ENCODE measurements around the gene ACER3. TPM values are rescaled to one million over a fixed set of nuclear protein-coding genes. Genes with fewer than 3 reads are reported as not detected.

Gene ACER3
- total RNA-seq, 1 donor from 2014 or later: 67.2 TPM

- DNase-seq (no peak), ATAC-seq (no peak)
- Histone ChIP-seq H3K27me3 (ENCODE audit: low read depth) (no peaks in the 10 kb centered on the region), H3K4me1 (peaks cover 42% of the 10 kb centered on the region), H3K36me3 (no peaks in the 10 kb centered on the region), H3K4me3 (no peak overlapping the region), H3K9me3 (no peaks in the 10 kb centered on the region), H3K27ac (no peak overlapping the region)
- no peak for TF ChIP-seq CTCF (IDR thresholded peaks at IDR 0.05)
- intact Hi-C loops (cut with DNase I): no loop called here
Measured at GRCh38 chr11:77068457-77069335, 208.0 kb downstream of the ACER3 start.

GRCh38 chr11:77069336-77069968, 208.7 kb downstream of the ACER3 start:
- H3K9me3 ChIP-seq: no peaks in the 10 kb centered on the region
- no peak overlapping the region for H3K4me3 ChIP-seq
- intact Hi-C loops (cut with DNase I): no loop called here
- H3K27ac ChIP-seq: no peak overlapping the region
- no peak for DNase-seq
- no peak for TF ChIP-seq CTCF (IDR thresholded peaks at IDR 0.05)
- H3K27me3 ChIP-seq (ENCODE audit: low read depth): no peaks in the 10 kb centered on the region
- peaks cover 49% of the 10 kb centered on the region for H3K4me1 ChIP-seq
- ATAC-seq: no peak
- no peaks in the 10 kb centered on the region for H3K36me3 ChIP-seq

- peaks cover 55% of the 10 kb centered on the region for H3K4me1 ChIP-seq
- no peaks in the 10 kb centered on the region for H3K36me3 ChIP-seq
- no peak overlapping the region for H3K4me3 ChIP-seq
- H3K27ac ChIP-seq: no peak overlapping the region
- ATAC-seq (no peak), DNase-seq (no peak)
- no peaks in the 10 kb centered on the region for H3K27me3 ChIP-seq (ENCODE audit: low read depth)
- intact Hi-C loops (cut with DNase I): no loop called here
- no peak for TF ChIP-seq CTCF (IDR thresholded peaks at IDR 0.05)
- no peaks in the 10 kb centered on the region for H3K9me3 ChIP-seq
Measured at GRCh38 chr11:77069969-77070582, 209.4 kb downstream of the ACER3 start.

- Histone ChIP-seq H3K27me3 (ENCODE audit: low read depth) (no peaks in the 10 kb centered on the region), H3K4me1 (peaks cover 50% of the 10 kb centered on the region), H3K9me3 (no peaks in the 10 kb centered on the region), H3K27ac (no peak overlapping the region), H3K4me3 (no peak overlapping the region), H3K36me3 (no peaks in the 10 kb centered on the region)
- ATAC-seq: no peak
- peak; percentile 29 for DNase-seq
- intact Hi-C loops (cut with DNase I): no loop called here
- no peak for TF ChIP-seq CTCF (IDR thresholded peaks at IDR 0.05)
Measured at GRCh38 chr11:77071077-77071476, 210.4 kb downstream of the ACER3 start.

- Histone ChIP-seq H3K4me1 (peaks cover 47% of the 10 kb centered on the region), H3K9me3 (no peaks in the 10 kb centered on the region), H3K27ac (peak overlapping the region; percentile 77), H3K4me3 (no peak overlapping the region), H3K36me3 (no peaks in the 10 kb centered on the region), H3K27me3 (ENCODE audit: low read depth) (no peaks in the 10 kb centered on the region)
- no peak for TF ChIP-seq CTCF (IDR thresholded peaks at IDR 0.05)
- intact Hi-C loops (cut with DNase I): no loop called here
- no peak for ATAC-seq
- DNase-seq: peak; percentile 42
Measured at GRCh38 chr11:77071671-77072605, 211.2 kb downstream of the ACER3 start.
